Measurements from ENCODE around the gene FXYD2.

Gene FXYD2

GRCh38 chr11:117849781-117850414 is 25.4 kb upstream of the FXYD2 start:
- Mint-ChIP-seq H3K9me3 (peaks cover 7% of the 10 kb centered on the region), H3K4me3 (no peak overlapping the region), H3K27ac (no peak overlapping the region), H3K27me3 (peaks cover 12% of the 10 kb centered on the region), H3K36me3 (no peaks in the 10 kb centered on the region), H3K4me1 (no peaks in the 10 kb centered on the region)
- DNase-seq (ENCODE audit: low spot score in 2 of 2) (no peak), ATAC-seq (ENCODE audit: low read depth) (no peak)

DNA sequence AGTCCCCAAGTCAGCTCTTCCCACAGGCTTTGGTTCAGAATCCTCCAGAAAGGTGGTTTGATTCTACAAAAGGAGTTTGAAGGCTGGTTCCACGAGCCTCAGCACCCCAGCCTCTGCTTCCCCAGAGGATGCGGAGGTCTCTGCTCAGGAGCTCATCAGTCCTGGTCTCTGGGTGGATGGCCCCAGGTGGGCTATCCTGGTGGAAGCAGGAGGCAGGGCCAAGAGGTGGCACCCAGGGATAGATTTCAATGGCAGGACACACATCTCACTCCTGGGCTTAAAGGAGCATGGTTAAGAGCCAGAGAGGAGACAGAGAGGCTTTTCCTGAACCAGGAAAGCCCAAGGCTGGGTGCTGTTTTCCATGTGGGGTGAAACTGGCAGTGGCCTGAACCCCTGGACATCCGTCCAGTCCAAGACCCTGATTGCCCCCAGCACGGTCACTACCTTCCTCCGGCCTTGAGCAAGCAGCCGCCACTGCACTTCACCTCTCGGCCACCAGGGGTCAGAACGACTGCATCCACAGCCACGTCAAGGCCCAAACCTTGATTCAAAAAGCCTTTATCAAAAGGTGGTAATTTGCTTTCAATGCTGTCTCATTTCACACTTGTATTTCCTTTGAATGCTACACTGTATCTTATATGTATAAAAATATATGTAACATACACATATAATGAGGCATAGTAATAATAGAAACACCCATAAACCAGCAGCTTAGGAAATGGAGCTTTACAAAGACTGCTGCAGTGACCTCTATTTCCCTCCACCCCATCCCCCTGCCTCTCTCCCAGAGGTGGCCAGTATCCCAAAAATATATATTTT is 19.3 kb upstream of the FXYD2 start:
- Mint-ChIP-seq H3K4me3 (no peak overlapping the region), H3K27ac (no peak overlapping the region), H3K36me3 (no peaks in the 10 kb centered on the region), H3K9me3 (no peaks in the 10 kb centered on the region), H3K27me3 (peaks cover 2% of the 10 kb centered on the region), H3K4me1 (no peaks in the 10 kb centered on the region)
- peak; percentile 84 to 89 for DNase-seq (ENCODE audit: low spot score in 2 of 2)
- peak; percentile 61 for ATAC-seq (ENCODE audit: low read depth)

DNA sequence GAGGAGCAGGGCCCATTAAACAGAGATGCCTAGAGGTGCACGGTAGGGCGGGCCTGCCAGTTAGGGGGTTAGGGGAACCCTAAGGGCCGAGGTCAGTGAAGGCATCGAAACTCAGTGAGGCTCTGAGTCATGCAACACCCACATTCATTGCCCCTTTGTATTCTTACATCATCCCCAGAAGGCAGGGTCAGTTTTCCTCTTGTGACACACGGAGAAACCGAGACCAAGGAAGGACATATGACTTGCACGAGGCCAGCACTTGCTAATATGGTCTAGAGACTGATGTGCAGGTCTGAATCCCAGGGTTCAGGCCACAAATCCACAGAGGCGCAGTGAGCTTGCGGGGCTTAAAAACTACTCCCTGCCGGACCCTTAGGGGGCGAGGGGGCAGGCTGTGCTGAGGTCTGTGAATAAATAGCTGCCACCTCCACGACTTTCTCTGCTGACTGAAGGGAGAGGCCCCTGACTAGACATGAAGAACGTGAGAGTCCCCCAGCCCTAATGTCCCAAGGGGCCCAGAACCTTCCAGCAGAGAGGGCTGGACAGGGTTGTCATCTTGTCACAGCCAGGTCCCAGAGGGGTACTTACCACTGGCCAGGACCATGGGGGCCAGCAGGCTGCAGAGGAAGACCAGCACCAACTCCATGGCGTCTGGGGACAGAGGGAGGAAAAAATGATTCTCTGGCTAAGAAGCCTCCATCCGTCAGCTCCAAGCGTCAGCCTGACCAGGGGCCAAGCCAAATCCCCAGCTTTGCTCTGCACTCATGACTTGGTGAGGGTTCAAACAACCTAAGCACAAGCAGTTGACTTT is 17.8 kb upstream of the FXYD2 start:
- no peak for ATAC-seq (ENCODE audit: low read depth)
- no peak overlapping the region for H3K27ac Mint-ChIP-seq

GRCh38 chr11:117841551-117842031 is 17.0 kb upstream of the FXYD2 start:
- Mint-ChIP-seq H3K27me3 (peaks cover 11% of the 10 kb centered on the region), H3K9me3 (no peaks in the 10 kb centered on the region), H3K27ac (no peak overlapping the region), H3K4me1 (no peaks in the 10 kb centered on the region), H3K4me3 (no peak overlapping the region), H3K36me3 (no peaks in the 10 kb centered on the region)
- no peak for DNase-seq (ENCODE audit: low spot score in 2 of 2)
- no peak for ATAC-seq (ENCODE audit: low read depth)

More for the DNA sequence above, 17.8 kb upstream of the FXYD2 start:
- Mint-ChIP-seq H3K4me3 (no peak overlapping the region), H3K36me3 (no peaks in the 10 kb centered on the region), H3K27me3 (peaks cover 6% of the 10 kb centered on the region), H3K9me3 (no peaks in the 10 kb centered on the region), H3K4me1 (no peaks in the 10 kb centered on the region)
- DNase-seq (ENCODE audit: low spot score in 2 of 2): no peak

- H3K27ac Mint-ChIP-seq: no peak overlapping the region
- no peaks in the 10 kb centered on the region for H3K36me3 Mint-ChIP-seq
- H3K27me3 Mint-ChIP-seq: peaks cover 14% of the 10 kb centered on the region
- no peak overlapping the region for H3K4me3 Mint-ChIP-seq
- ATAC-seq (ENCODE audit: low read depth): no peak
- DNase-seq (ENCODE audit: low spot score in 2 of 2): no peak
- no peaks in the 10 kb centered on the region for H3K9me3 Mint-ChIP-seq
- no peaks in the 10 kb centered on the region for H3K4me1 Mint-ChIP-seq
Observed at GRCh38 chr11:117840881-117841550, 16.5 kb upstream of the FXYD2 start.

DNA sequence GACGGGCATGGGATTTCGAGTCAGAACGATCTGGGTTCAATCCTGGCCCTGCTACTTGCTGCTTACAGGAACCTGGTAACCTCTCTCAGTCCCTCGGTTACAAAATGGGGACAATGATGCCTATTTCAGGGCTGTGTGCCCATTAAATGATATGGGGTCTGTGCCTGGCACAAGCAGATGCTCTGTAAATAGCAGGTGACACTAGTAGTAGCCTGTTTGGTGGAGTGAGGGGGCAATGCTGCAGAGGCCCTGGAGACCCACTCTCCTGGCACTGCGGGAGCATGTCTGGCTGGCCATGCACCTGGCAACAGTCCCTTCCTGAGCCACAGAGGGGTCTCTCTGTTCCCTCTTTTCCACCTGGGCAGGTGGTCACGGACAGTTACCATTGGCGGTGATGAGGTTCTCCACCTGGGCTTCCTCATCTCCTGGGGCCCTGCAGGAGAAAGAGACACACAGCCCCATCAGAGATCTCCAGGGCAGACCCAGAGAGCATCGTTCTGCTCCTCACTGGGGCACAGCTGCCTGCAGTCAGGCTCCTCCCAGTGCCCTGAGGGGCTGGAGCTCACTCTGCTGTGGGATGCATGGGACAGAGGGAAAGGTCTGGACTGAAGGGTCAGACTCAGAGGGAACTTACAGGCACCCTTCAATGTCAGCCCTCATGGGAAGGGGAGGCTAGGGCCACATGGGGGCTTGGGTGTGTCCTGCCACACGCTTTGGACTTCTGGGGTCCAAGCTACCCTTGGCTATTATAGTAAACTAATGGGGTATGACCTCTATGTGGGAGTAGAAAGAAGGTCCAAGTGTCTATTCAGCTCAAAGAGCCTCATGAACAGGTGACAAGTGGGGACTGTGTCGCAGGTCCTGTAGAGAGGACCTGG is 15.6 kb upstream of the FXYD2 start:
- Mint-ChIP-seq H3K27me3 (peaks cover 14% of the 10 kb centered on the region), H3K36me3 (no peaks in the 10 kb centered on the region), H3K4me1 (no peaks in the 10 kb centered on the region), H3K4me3 (no peak overlapping the region), H3K9me3 (no peaks in the 10 kb centered on the region), H3K27ac (no peak overlapping the region)
- ATAC-seq (ENCODE audit: low read depth) (no peak), DNase-seq (ENCODE audit: low spot score in 2 of 2) (no peak)

DNA sequence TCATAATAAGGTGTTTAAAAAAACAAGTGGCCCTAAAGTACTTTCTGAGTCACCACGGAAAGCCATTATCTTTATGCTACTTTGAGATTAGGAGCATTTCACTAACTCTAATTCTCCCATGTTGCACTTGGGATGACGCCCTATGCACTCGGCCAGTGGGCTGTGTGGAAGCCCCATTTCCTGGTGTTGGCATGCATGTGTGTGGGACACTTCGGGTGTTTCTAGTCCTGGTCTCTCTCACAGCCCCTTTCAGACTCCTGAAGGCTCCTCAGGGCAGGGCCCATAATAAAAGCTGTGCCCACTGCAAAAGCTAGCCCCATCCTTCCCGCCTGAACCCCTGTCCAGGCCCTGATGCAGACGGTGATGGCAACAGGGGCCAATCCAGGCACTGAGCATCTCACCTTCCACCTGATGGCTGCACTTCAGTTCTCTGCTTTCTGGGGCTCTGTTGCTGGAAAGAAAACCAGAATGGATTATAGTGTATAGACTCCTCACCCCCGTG is 14.9 kb upstream of the FXYD2 start:
- no peaks in the 10 kb centered on the region for H3K9me3 Mint-ChIP-seq
- no peak for ATAC-seq (ENCODE audit: low read depth)
- H3K27ac Mint-ChIP-seq: no peak overlapping the region
- H3K27me3 Mint-ChIP-seq: peaks cover 17% of the 10 kb centered on the region
- H3K4me1 Mint-ChIP-seq: peaks cover 3% of the 10 kb centered on the region
- H3K4me3 Mint-ChIP-seq: no peak overlapping the region
- H3K36me3 Mint-ChIP-seq: no peaks in the 10 kb centered on the region
- DNase-seq (ENCODE audit: low spot score in 2 of 2): no peak

DNA sequence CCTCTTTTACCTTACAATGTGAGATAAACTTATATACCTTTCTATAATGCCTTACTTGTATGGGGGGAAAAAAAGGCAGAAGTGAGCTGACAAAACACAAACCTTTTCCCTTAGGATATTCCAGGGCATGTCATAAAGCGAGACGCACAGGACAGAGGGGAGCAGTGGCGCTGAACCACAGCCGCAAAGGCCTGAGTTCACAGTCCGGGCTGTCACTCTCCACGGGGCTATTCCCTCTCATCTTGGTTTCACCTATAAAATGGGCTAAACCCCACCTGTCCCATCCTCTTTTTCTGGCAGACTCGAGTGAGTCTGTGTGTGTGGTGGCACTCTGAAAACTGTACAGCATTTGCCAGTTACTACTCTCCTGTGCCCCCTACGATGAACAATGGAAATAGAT is 14.4 kb upstream of the FXYD2 start:
- Mint-ChIP-seq H3K4me3 (no peak overlapping the region), H3K9me3 (no peaks in the 10 kb centered on the region), H3K36me3 (no peaks in the 10 kb centered on the region), H3K27me3 (peaks cover 17% of the 10 kb centered on the region), H3K4me1 (peaks cover 3% of the 10 kb centered on the region), H3K27ac (no peak overlapping the region)
- ATAC-seq (ENCODE audit: low read depth) (no peak), DNase-seq (ENCODE audit: low spot score in 2 of 2) (no peak)

- ATAC-seq (ENCODE audit: low read depth) (no peak), DNase-seq (ENCODE audit: low spot score in 2 of 2) (no peak)
- Mint-ChIP-seq H3K27ac (no peak overlapping the region), H3K9me3 (no peaks in the 10 kb centered on the region), H3K4me3 (no peak overlapping the region), H3K27me3 (peaks cover 17% of the 10 kb centered on the region), H3K4me1 (peaks cover 3% of the 10 kb centered on the region), H3K36me3 (no peaks in the 10 kb centered on the region)
Observed at GRCh38 chr11:117837791-117838190, 13.2 kb upstream of the FXYD2 start.

GRCh38 chr11:117837070-117837776 is 12.7 kb upstream of the FXYD2 start:
- H3K4me3 Mint-ChIP-seq: no peak overlapping the region
- DNase-seq (ENCODE audit: low spot score in 2 of 2): no peak
- peaks cover 21% of the 10 kb centered on the region for H3K27me3 Mint-ChIP-seq
- H3K36me3 Mint-ChIP-seq: no peaks in the 10 kb centered on the region
- H3K27ac Mint-ChIP-seq: no peak overlapping the region
- H3K4me1 Mint-ChIP-seq: peaks cover 3% of the 10 kb centered on the region
- H3K9me3 Mint-ChIP-seq: no peaks in the 10 kb centered on the region
- ATAC-seq (ENCODE audit: low read depth): no peak

- Mint-ChIP-seq H3K27me3 (peaks cover 19% of the 10 kb centered on the region), H3K36me3 (no peaks in the 10 kb centered on the region), H3K4me1 (peaks cover 3% of the 10 kb centered on the region), H3K9me3 (no peaks in the 10 kb centered on the region), H3K4me3 (no peak overlapping the region), H3K27ac (no peak overlapping the region)
- ATAC-seq (ENCODE audit: low read depth) (no peak), DNase-seq (ENCODE audit: low spot score in 2 of 2) (no peak)
Observed at GRCh38 chr11:117836077-117836960, 11.8 kb upstream of the FXYD2 start.

- Mint-ChIP-seq H3K4me3 (no peak overlapping the region), H3K27me3 (peaks cover 23% of the 10 kb centered on the region), H3K27ac (no peak overlapping the region), H3K36me3 (no peaks in the 10 kb centered on the region), H3K9me3 (no peaks in the 10 kb centered on the region), H3K4me1 (peaks cover 7% of the 10 kb centered on the region)
- ATAC-seq (ENCODE audit: low read depth): no peak
- DNase-seq (ENCODE audit: low spot score in 2 of 2): no peak
Observed at GRCh38 chr11:117835576-117835975, 11.0 kb upstream of the FXYD2 start.
